ENCODE measurements around the gene PI16. TPM values are rescaled to one million over a fixed set of nuclear protein-coding genes. Genes with fewer than 3 reads are reported as not detected.

The PI16 gene
- total and polyA plus RNA-seq, 2 experiments from 2014 or later, result 0.50 TPM; not detected in 1

- Mint-ChIP-seq H3K36me3 (ENCODE audit: low read depth) (peaks cover 25% of the 10 kb centered on the region), H3K27ac (no peak overlapping the region)
- ATAC-seq, result peak; percentile 6; the same call in 1 of the 3 replicates
These were observed 9.8 kb downstream of the PI16 start for GRCh38 chr6:36964349-36964748.

GRCh38 chr6:36964908-36965307 is 10.4 kb downstream of the PI16 start:
- no peak overlapping the region for H3K27ac ChIP-seq (ENCODE audit: low read depth)
- no peak for DNase-seq (ENCODE audit: low spot score)
- no peak overlapping the region for H3K4me2 ChIP-seq
- no peaks in the 10 kb centered on the region for H3K27me3 ChIP-seq (ENCODE audit: insufficient read depth)
- H3F3A ChIP-seq (replicated peaks; ENCODE audit: low read depth), result no peaks in the 10 kb centered on the region; the same call in 1 of the 2 replicates
- no peak for ATAC-seq
- no peak overlapping the region for H3K4me3 ChIP-seq
- Mint-ChIP-seq H3K36me3 (ENCODE audit: low read depth) (peaks cover 31% of the 10 kb centered on the region), H3K4me1 (peaks cover 19% of the 10 kb centered on the region), H3K4me3 (no peak overlapping the region), H3K27ac (no peak overlapping the region), H3K27me3 (ENCODE audit: insufficient read depth, low read depth, poor library complexity) (peaks cover 8% of the 10 kb centered on the region), H3K9me3 (no peaks in the 10 kb centered on the region)
- H3K79me2 ChIP-seq (replicated peaks; ENCODE audit: insufficient read depth), result no peaks in the 10 kb centered on the region
- no peaks in the 10 kb centered on the region; the same call in 1 of the 2 replicates for H3K4me1 ChIP-seq (ENCODE audit: insufficient read depth)
- H3K36me3 ChIP-seq (ENCODE audit: insufficient read depth), result 0 out of 2 replicates have a peak, but pooled peaks cover 10% of the 10 kb centered on the region
- H3K9me2 ChIP-seq (ENCODE audit: insufficient read depth), result no peaks in the 10 kb centered on the region
- H4K20me1 ChIP-seq (replicated peaks; ENCODE audit: insufficient read depth), result peaks cover 3% of the 10 kb centered on the region
- H2AFZ ChIP-seq, result no peak overlapping the region
- TF ChIP-seq, protein P1, sequence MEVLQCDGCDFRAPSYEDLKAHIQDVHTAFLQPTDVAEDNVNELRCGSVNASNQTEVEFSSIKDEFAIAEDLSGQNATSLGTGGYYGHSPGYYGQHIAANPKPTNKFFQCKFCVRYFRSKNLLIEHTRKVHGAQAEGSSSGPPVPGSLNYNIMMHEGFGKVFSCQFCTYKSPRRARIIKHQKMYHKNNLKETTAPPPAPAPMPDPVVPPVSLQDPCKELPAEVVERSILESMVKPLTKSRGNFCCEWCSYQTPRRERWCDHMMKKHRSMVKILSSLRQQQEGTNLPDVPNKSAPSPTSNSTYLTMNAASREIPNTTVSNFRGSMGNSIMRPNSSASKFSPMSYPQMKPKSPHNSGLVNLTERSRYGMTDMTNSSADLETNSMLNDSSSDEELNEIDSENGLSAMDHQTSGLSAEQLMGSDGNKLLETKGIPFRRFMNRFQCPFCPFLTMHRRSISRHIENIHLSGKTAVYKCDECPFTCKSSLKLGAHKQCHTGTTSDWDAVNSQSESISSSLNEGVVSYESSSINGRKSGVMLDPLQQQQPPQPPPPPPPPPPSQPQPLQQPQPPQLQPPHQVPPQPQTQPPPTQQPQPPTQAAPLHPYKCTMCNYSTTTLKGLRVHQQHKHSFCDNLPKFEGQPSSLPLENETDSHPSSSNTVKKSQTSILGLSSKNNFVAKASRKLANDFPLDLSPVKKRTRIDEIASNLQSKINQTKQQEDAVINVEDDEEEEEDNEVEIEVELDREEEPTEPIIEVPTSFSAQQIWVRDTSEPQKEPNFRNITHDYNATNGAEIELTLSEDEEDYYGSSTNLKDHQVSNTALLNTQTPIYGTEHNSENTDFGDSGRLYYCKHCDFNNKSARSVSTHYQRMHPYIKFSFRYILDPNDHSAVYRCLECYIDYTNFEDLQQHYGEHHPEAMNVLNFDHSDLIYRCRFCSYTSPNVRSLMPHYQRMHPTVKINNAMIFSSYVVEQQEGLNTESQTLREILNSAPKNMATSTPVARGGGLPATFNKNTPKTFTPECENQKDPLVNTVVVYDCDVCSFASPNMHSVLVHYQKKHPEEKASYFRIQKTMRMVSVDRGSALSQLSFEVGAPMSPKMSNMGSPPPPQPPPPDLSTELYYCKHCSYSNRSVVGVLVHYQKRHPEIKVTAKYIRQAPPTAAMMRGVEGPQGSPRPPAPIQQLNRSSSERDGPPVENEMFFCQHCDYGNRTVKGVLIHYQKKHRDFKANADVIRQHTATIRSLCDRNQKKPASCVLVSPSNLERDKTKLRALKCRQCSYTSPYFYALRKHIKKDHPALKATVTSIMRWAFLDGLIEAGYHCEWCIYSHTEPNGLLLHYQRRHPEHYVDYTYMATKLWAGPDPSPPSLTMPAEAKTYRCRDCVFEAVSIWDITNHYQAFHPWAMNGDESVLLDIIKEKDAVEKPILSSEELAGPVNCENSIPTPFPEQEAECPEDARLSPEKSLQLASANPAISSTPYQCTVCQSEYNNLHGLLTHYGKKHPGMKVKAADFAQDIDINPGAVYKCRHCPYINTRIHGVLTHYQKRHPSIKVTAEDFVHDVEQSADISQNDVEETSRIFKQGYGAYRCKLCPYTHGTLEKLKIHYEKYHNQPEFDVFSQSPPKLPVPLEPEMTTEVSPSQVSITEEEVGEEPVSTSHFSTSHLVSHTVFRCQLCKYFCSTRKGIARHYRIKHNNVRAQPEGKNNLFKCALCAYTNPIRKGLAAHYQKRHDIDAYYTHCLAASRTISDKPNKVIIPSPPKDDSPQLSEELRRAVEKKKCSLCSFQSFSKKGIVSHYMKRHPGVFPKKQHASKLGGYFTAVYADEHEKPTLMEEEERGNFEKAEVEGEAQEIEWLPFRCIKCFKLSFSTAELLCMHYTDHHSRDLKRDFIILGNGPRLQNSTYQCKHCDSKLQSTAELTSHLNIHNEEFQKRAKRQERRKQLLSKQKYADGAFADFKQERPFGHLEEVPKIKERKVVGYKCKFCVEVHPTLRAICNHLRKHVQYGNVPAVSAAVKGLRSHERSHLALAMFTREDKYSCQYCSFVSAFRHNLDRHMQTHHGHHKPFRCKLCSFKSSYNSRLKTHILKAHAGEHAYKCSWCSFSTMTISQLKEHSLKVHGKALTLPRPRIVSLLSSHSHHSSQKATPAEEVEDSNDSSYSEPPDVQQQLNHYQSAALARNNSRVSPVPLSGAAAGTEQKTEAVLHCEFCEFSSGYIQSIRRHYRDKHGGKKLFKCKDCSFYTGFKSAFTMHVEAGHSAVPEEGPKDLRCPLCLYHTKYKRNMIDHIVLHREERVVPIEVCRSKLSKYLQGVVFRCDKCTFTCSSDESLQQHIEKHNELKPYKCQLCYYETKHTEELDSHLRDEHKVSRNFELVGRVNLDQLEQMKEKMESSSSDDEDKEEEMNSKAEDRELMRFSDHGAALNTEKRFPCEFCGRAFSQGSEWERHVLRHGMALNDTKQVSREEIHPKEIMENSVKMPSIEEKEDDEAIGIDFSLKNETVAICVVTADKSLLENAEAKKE (CRISPR knock-in tag; IDR thresholded peaks at IDR 0.05), result no peak
- no peak for TF ChIP-seq POLR2AphosphoS5 (IDR thresholded peaks at IDR 0.05; ENCODE audit: low read depth)
- TF ChIP-seq ZNF331 (CRISPR knock-in tag; IDR thresholded peaks at IDR 0.05; ENCODE audit: low read depth), result no peak
- no peak for TF ChIP-seq ZNF114 (CRISPR knock-in tag; IDR thresholded peaks at IDR 0.05)
- TF ChIP-seq STAT1 (IDR thresholded peaks at IDR 0.05; ENCODE audit: unreplicated experiment), result no peak

More at GRCh38 chr6:36964349-36964748, 9.8 kb downstream of the PI16 start:
- H3K79me2 ChIP-seq (replicated peaks; ENCODE audit: insufficient read depth), result no peaks in the 10 kb centered on the region
- 0 out of 2 replicates have a peak, but pooled peaks cover 6% of the 10 kb centered on the region for H3K36me3 ChIP-seq (ENCODE audit: insufficient read depth)
- no peaks in the 10 kb centered on the region for H3K9me2 ChIP-seq (ENCODE audit: insufficient read depth)
- no peaks in the 10 kb centered on the region; the same call in 1 of the 2 replicates for H3F3A ChIP-seq (replicated peaks; ENCODE audit: low read depth)
- Mint-ChIP-seq H3K27me3 (ENCODE audit: insufficient read depth, low read depth, poor library complexity) (peaks cover 8% of the 10 kb centered on the region), H3K9me3 (no peaks in the 10 kb centered on the region), H3K4me3 (no peak overlapping the region), H3K4me1 (peaks cover 20% of the 10 kb centered on the region)
- H2AFZ ChIP-seq, result no peak overlapping the region
- TF ChIP-seq ZNF331 (CRISPR knock-in tag; IDR thresholded peaks at IDR 0.05; ENCODE audit: low read depth), result no peak
- TF ChIP-seq, protein P2, sequence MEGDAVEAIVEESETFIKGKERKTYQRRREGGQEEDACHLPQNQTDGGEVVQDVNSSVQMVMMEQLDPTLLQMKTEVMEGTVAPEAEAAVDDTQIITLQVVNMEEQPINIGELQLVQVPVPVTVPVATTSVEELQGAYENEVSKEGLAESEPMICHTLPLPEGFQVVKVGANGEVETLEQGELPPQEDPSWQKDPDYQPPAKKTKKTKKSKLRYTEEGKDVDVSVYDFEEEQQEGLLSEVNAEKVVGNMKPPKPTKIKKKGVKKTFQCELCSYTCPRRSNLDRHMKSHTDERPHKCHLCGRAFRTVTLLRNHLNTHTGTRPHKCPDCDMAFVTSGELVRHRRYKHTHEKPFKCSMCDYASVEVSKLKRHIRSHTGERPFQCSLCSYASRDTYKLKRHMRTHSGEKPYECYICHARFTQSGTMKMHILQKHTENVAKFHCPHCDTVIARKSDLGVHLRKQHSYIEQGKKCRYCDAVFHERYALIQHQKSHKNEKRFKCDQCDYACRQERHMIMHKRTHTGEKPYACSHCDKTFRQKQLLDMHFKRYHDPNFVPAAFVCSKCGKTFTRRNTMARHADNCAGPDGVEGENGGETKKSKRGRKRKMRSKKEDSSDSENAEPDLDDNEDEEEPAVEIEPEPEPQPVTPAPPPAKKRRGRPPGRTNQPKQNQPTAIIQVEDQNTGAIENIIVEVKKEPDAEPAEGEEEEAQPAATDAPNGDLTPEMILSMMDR (conservative IDR thresholded peaks at IDR 0.05; ENCODE audit: low read depth in 2 of 2), result no peak
- TF ChIP-seq JUNB (IDR thresholded peaks at IDR 0.05; ENCODE audit: unreplicated experiment), result no peak
- TF ChIP-seq CREB1 (CRISPR knock-in tag; IDR thresholded peaks at IDR 0.05; ENCODE audit: low read depth), result no peak
- TF ChIP-seq EZH2 (IDR thresholded peaks at IDR 0.05; ENCODE audit: low read depth, unreplicated experiment), result no peak
- TF ChIP-seq STAT1 (IDR thresholded peaks at IDR 0.05; ENCODE audit: unreplicated experiment), result no peak
- no peak for TF ChIP-seq ZNF114 (CRISPR knock-in tag; IDR thresholded peaks at IDR 0.05)
- TF ChIP-seq POLR2AphosphoS5 (IDR thresholded peaks at IDR 0.05; ENCODE audit: low read depth), result no peak
- TF ChIP-seq EZH2phosphoT487 (IDR thresholded peaks at IDR 0.05; ENCODE audit: unreplicated experiment), result no peak
- TF ChIP-seq, protein P3, sequence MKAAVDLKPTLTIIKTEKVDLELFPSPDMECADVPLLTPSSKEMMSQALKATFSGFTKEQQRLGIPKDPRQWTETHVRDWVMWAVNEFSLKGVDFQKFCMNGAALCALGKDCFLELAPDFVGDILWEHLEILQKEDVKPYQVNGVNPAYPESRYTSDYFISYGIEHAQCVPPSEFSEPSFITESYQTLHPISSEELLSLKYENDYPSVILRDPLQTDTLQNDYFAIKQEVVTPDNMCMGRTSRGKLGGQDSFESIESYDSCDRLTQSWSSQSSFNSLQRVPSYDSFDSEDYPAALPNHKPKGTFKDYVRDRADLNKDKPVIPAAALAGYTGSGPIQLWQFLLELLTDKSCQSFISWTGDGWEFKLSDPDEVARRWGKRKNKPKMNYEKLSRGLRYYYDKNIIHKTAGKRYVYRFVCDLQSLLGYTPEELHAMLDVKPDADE (IDR thresholded peaks at IDR 0.05), result no peak
- H4K20me1 ChIP-seq (replicated peaks; ENCODE audit: insufficient read depth), result no peaks in the 10 kb centered on the region; the same call in none of the 2 replicates
- no peaks in the 10 kb centered on the region; the same call in 1 of the 2 replicates for H3K4me1 ChIP-seq (ENCODE audit: insufficient read depth)
- H3K27ac ChIP-seq (ENCODE audit: low read depth), result no peak overlapping the region
- no peaks in the 10 kb centered on the region for H3K27me3 ChIP-seq (ENCODE audit: insufficient read depth)
- H3K4me2 ChIP-seq, result no peak overlapping the region
- no peak for DNase-seq (ENCODE audit: low spot score)
- no peak overlapping the region for H3K4me3 ChIP-seq

Measured in GM23338 (cell line).